ENCODE results near the gene KANSL1L.
A peak's percentile ranks its signal among the peaks of the same experiment; 100 is the strongest.

Gene KANSL1L

GRCh38 chr2:210002158-210003157, 168.8 kb downstream of the KANSL1L start, which contains the start of gene RPE:
Gene RPE, plus strand, starts transcription at chr2:210002638. Its CDS starts 24 bp downstream, at chr2:210002662.
- Histone ChIP-seq H3K27me3 (replicated peaks; ENCODE audit: insufficient read depth, low read length) (no peaks in the 10 kb centered on the region), H3K9me3 (replicated peaks; ENCODE audit: insufficient read depth, low read length) (no peaks in the 10 kb centered on the region), H2AFZ (ENCODE audit: low read length) (peak within 1 kb of the TSS; percentile 78), H3F3A (ENCODE audit: insufficient read depth, low read length) (no peaks in the 10 kb centered on the region), H4K20me1 (ENCODE audit: insufficient read depth, low read length) (peaks cover 15% of the 10 kb centered on the region; the same call in 1 of the 2 replicates), H3K9me2 (replicated peaks; ENCODE audit: insufficient read depth, low read length) (no peaks in the 10 kb centered on the region), H3K9ac (ENCODE audit: low read length) (peak within 1 kb of the TSS; percentile 75), H3K27ac (ENCODE audit: low read length) (peak within 1 kb of the TSS; percentile 59), H3K4me2 (ENCODE audit: low read depth, low read length) (peak within 1 kb of the TSS; percentile 85), H3K36me3 (replicated peaks; ENCODE audit: insufficient read depth, low read length) (no peaks in the 10 kb centered on the region), H3K79me2 (ENCODE audit: low read length) (peaks cover 50% of the 10 kb centered on the region), H3K4me3 (ENCODE audit: low read length) (peak within 1 kb of the TSS; percentile 88), H3K4me1 (ENCODE audit: low read length) (peaks cover 16% of the 10 kb centered on the region)
- DNase-seq: peak; percentile 98
- TF ChIP-seq EZH2phosphoT487 (IDR thresholded peaks at IDR 0.05; ENCODE audit: low read length): no peak
- TF ChIP-seq EZH2 (optimal IDR thresholded peaks at IDR 0.05; ENCODE audit: low read depth, low read length): no peak
- TF ChIP-seq, protein P1, sequence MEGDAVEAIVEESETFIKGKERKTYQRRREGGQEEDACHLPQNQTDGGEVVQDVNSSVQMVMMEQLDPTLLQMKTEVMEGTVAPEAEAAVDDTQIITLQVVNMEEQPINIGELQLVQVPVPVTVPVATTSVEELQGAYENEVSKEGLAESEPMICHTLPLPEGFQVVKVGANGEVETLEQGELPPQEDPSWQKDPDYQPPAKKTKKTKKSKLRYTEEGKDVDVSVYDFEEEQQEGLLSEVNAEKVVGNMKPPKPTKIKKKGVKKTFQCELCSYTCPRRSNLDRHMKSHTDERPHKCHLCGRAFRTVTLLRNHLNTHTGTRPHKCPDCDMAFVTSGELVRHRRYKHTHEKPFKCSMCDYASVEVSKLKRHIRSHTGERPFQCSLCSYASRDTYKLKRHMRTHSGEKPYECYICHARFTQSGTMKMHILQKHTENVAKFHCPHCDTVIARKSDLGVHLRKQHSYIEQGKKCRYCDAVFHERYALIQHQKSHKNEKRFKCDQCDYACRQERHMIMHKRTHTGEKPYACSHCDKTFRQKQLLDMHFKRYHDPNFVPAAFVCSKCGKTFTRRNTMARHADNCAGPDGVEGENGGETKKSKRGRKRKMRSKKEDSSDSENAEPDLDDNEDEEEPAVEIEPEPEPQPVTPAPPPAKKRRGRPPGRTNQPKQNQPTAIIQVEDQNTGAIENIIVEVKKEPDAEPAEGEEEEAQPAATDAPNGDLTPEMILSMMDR (IDR thresholded peaks at IDR 0.05; ENCODE audit: low read length): no peak

DNA sequence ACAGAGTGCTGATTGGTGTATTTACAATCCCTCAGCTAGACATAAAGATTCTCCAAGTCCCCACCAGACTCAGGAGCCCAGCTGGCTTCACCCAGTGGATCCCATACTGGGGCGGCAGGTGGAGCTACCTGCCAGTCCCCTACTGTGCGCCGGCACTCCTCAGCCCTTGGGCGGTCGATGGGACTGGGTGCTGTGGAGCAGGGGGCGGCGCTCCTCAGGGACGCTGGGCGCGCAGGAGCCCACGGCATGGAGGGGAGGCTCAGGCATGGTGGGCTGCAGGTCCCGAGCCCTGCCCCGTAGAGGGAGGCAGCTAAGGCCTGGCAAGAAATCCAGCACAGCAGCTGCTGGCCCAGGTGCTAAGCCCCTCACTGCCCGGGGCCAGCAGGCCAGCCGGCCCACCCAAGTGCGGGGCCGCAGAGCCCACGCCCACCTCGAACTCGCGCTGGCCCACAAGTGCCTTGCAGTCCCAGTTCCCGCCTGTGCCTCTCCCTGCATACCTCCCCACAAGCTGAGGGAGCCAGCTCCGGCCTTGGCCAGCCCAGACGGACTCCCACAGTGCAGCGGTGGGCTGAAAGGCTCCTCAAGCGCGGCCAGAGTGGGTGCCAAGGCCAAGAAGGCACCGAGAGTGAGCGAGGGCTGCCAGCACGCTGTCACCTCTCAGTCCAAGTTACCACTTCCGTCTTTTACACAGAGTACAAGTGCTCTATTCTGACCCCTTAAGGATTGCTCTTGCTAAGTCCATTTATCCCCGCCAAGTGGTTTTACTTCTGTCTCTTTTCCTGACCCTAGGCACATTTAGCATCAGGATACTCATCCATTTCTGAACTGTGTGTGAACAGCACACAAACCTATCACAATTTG, 170.5 kb downstream of the KANSL1L start:
- Histone ChIP-seq H2AFZ (ENCODE audit: low read length) (no peak overlapping the region), H3K4me3 (ENCODE audit: low read length) (no peak overlapping the region), H3K9me2 (replicated peaks; ENCODE audit: insufficient read depth, low read length) (no peaks in the 10 kb centered on the region), H3K79me2 (ENCODE audit: low read length) (peaks cover 33% of the 10 kb centered on the region), H3K27ac (ENCODE audit: low read length) (no peak overlapping the region), H3F3A (ENCODE audit: insufficient read depth, low read length) (no peaks in the 10 kb centered on the region), H3K9ac (ENCODE audit: low read length) (no peak overlapping the region), H3K4me1 (ENCODE audit: low read length) (peaks cover 16% of the 10 kb centered on the region), H4K20me1 (ENCODE audit: insufficient read depth, low read length) (peaks cover 9% of the 10 kb centered on the region; the same call in 1 of the 2 replicates), H3K36me3 (replicated peaks; ENCODE audit: insufficient read depth, low read length) (no peaks in the 10 kb centered on the region), H3K27me3 (replicated peaks; ENCODE audit: insufficient read depth, low read length) (no peaks in the 10 kb centered on the region), H3K9me3 (replicated peaks; ENCODE audit: insufficient read depth, low read length) (no peaks in the 10 kb centered on the region), H3K4me2 (ENCODE audit: low read depth, low read length) (no peak overlapping the region)
- TF ChIP-seq EZH2phosphoT487 (IDR thresholded peaks at IDR 0.05; ENCODE audit: low read length) (no peak), EZH2 (optimal IDR thresholded peaks at IDR 0.05; ENCODE audit: low read depth, low read length) (no peak)
- TF ChIP-seq, protein P1 (IDR thresholded peaks at IDR 0.05; ENCODE audit: low read length): no peak
- DNase-seq: no peak

DNA sequence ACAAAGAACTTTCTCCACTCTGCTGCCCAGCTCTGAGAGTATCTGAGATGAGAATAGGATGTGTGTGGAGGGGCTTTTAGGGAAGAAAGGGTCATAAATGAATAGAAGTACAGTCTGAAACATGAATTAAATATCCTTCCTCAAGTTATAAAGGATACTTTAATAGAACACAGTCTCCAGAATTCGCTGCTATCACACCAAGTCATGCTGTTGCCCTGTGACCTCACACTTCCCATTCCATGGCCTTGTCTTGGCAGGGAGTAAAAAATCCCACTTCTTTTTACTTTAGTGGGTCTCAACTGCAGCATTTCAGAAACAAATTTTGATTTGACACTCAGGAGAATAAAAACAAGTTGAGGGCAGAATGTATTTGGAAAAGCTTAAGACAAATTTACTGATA, 172.6 kb downstream of the KANSL1L start:
- H3K36me3 ChIP-seq (replicated peaks; ENCODE audit: insufficient read depth, low read length): no peaks in the 10 kb centered on the region
- no peak overlapping the region for H3K27ac ChIP-seq (ENCODE audit: low read length)
- H4K20me1 ChIP-seq (ENCODE audit: insufficient read depth, low read length): no peaks in the 10 kb centered on the region
- H3K4me3 ChIP-seq (ENCODE audit: low read length): no peak overlapping the region
- H3K27me3 ChIP-seq (replicated peaks; ENCODE audit: insufficient read depth, low read length): no peaks in the 10 kb centered on the region
- no peak for DNase-seq
- TF ChIP-seq EZH2phosphoT487 (IDR thresholded peaks at IDR 0.05; ENCODE audit: low read length) (no peak), EZH2 (optimal IDR thresholded peaks at IDR 0.05; ENCODE audit: low read depth, low read length) (no peak)
- TF ChIP-seq, protein P1 (IDR thresholded peaks at IDR 0.05; ENCODE audit: low read length): no peak
- peaks cover 7% of the 10 kb centered on the region; the same call in 1 of the 2 replicates for H3K4me1 ChIP-seq (ENCODE audit: low read length)
- H2AFZ ChIP-seq (ENCODE audit: low read length): no peak overlapping the region
- no peaks in the 10 kb centered on the region for H3F3A ChIP-seq (ENCODE audit: insufficient read depth, low read length)
- H3K79me2 ChIP-seq (ENCODE audit: low read length): peaks cover 12% of the 10 kb centered on the region
- no peak overlapping the region for H3K4me2 ChIP-seq (ENCODE audit: low read depth, low read length)
- no peaks in the 10 kb centered on the region for H3K9me2 ChIP-seq (replicated peaks; ENCODE audit: insufficient read depth, low read length)
- H3K9ac ChIP-seq (ENCODE audit: low read length): no peak overlapping the region
- no peaks in the 10 kb centered on the region for H3K9me3 ChIP-seq (replicated peaks; ENCODE audit: insufficient read depth, low read length)

All from MM.1S (cell line).